PC-9 (cell line): ENCODE data around the gene PAIP1. TPM values are rescaled to one million over a fixed set of nuclear protein-coding genes. Genes with fewer than 3 reads are reported as not detected.

Experiments used
- BruUV-seq: library from RNA; stranded (reverse); fragments of 400-500 nt; replicated peaks from 2 replicates; lab custom pipeline; 2021; lab: Mats Ljungman, UMichigan
- CTCF ChIA-PET: fragments of 300-600 bp; sonication (Branson Sonifier 250); formaldehyde crosslinking; loops from one replicate; lab custom pipeline; 2022; ENCODE audit warnings: antibody characterized with exemption; lab: Charles Lee
- POLR2A ChIA-PET: fragments of 300-600 bp; sonication (Branson Sonifier 250); formaldehyde crosslinking; loops from one replicate; lab custom pipeline; 2022; ENCODE audit warnings: antibody characterized with exemption; ENCODE audit not compliant: unreplicated experiment; lab: Charles Lee
- DNase-seq, 2 experiments: peaks; one replicate each; pipeline versions ENCODE4 v3.0.0 to v3.0.0-alpha.2; 2015 to 2022; ENCODE audit warnings: mixed read lengths in 1 of 2
- H2AFZ ChIP-seq: fragments of 200-600 bp; sonication (generic); 2 replicates; pipeline ENCODE4 v1.8.1; 2017; ENCODE audit warnings: antibody characterized with exemption
- H3F3A ChIP-seq: fragments of 200-600 bp; sonication (generic); 2 replicates; pipeline ENCODE4 v1.8.1; 2017; ENCODE audit warnings: antibody characterized with exemption, mild to moderate bottlenecking, low read depth; ENCODE audit not compliant: insufficient read depth
- H3K27ac ChIP-seq: fragments of 200-600 bp; sonication (generic); 2 replicates; pipeline ENCODE4 v1.6.1; 2016; ENCODE audit warnings: mixed run types
- H3K27me3 ChIP-seq: fragments of 200-600 bp; sonication (generic); 2 replicates; pipeline ENCODE4 v1.6.1; 2016; ENCODE audit warnings: low read depth, mixed run types; ENCODE audit not compliant: insufficient read depth
- H3K36me3 ChIP-seq: fragments of 200-600 bp; sonication (generic); 2 replicates; pipeline ENCODE4 v1.6.1; 2016; ENCODE audit warnings: low read depth, mixed run types
- H3K4me1 ChIP-seq: fragments of 200-600 bp; sonication (generic); replicated peaks from 2 replicates; pipeline ENCODE4 v1.6.1; 2016; ENCODE audit warnings: mixed run types; ENCODE audit not compliant: insufficient read depth
- H3K4me2 ChIP-seq: fragments of 200-600 bp; sonication (generic); 2 replicates; pipeline ENCODE4 v1.6.1; 2017; ENCODE audit warnings: mixed run types
- H3K4me3 ChIP-seq: fragments of 200-600 bp; sonication (generic); 2 replicates; pipeline ENCODE4 v1.6.1; 2016; ENCODE audit warnings: mixed run types
- H3K79me2 ChIP-seq: fragments of 200-600 bp; sonication (generic); 2 replicates; pipeline ENCODE4 v1.6.1; 2017; ENCODE audit warnings: low read depth, mixed run types
- H3K9me2 ChIP-seq: fragments of 200-600 bp; sonication (generic); 2 replicates; pipeline ENCODE4 v1.8.1; 2017; ENCODE audit warnings: mild to moderate bottlenecking; ENCODE audit not compliant: insufficient read depth
- H3K9me3 ChIP-seq: fragments of 200-600 bp; sonication (generic); 2 replicates; pipeline ENCODE4 v1.8.1; 2016; ENCODE audit warnings: low read depth; ENCODE audit not compliant: insufficient read depth
- H4K20me1 ChIP-seq: fragments of 200-600 bp; sonication (generic); 2 replicates; pipeline ENCODE4 v1.8.1; 2017; ENCODE audit not compliant: insufficient read depth
- CTCF ChIP-seq: fragments of 200-600 bp; sonication (generic); conservative IDR thresholded peaks from 2 replicates; pipeline ENCODE4 v1.6.1; 2017; ENCODE audit warnings: mixed run types, antibody characterized with exemption, mild to moderate bottlenecking, moderate library complexity
- EZH2 ChIP-seq: fragments of 200-600 bp; sonication (generic); IDR thresholded peaks from 2 replicates; pipeline ENCODE4 v1.8.0; 2017; ENCODE audit warnings: antibody characterized with exemption, low read depth
- intact Hi-C: fragments of 100-400 bp; cut with micrococcal nuclease; formaldehyde crosslinking; loops from one replicate; pipeline ENCODE4 v1.10.0; 2022; ENCODE audit not compliant: unreplicated experiment
- total RNA-seq: library from RNA; stranded (reverse); gene quantifications from 2 replicates; pipeline ENCODE4 v1.2.3, GENCODE V29; 2021

PAIP1 gene
- total RNA-seq, 1 experiment from 2014 or later: 191 TPM

DNA sequence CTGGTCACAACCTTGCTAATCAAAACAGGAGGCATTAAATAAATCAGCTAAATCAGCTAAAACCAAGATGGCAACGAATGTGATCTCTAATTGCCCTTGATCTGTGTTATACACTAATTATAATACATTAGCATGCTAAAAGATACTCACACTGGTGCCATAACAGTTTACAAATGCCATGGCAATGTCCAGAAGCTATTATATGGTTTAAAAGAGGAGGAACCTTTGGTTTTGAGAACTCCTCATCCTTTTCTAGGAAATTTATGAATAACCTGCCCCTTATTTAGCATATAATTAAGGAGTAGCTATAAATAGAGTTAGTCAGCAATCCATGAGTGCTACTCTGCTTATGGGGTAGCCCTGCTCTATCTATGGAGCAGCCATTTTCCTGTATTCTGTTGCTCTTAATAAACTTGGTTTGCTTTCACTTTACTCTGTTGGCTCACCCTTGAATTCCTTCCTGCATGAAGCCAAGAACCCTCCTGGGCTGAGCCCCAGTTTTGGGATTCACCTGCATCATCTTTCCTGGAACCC is 27.4 kb upstream of the PAIP1 start:
- H3K27ac ChIP-seq: no peak overlapping the region
- intact Hi-C loops: no loop called here
- H3K4me2 ChIP-seq: no peak overlapping the region
- POLR2A ChIA-PET: no interaction called here
- H3K4me1 ChIP-seq: no peaks in the 10 kb centered on the region
- no peaks in the 10 kb centered on the region for H3K36me3 ChIP-seq
- no peak overlapping the region for H3K4me3 ChIP-seq
- no peaks in the 10 kb centered on the region for H3K9me2 ChIP-seq
- TF ChIP-seq EZH2: no peak
- TF ChIP-seq CTCF: no peak
- no peaks in the 10 kb centered on the region for H3K9me3 ChIP-seq
- H3F3A ChIP-seq: no peaks in the 10 kb centered on the region
- BruUV-seq: no TSS peak
- CTCF ChIA-PET: no interaction called here
- no peaks in the 10 kb centered on the region for H4K20me1 ChIP-seq
- no peaks in the 10 kb centered on the region for H3K79me2 ChIP-seq
- H2AFZ ChIP-seq: no peak overlapping the region
- H3K27me3 ChIP-seq: no peaks in the 10 kb centered on the region
- no peak for DNase-seq

DNA sequence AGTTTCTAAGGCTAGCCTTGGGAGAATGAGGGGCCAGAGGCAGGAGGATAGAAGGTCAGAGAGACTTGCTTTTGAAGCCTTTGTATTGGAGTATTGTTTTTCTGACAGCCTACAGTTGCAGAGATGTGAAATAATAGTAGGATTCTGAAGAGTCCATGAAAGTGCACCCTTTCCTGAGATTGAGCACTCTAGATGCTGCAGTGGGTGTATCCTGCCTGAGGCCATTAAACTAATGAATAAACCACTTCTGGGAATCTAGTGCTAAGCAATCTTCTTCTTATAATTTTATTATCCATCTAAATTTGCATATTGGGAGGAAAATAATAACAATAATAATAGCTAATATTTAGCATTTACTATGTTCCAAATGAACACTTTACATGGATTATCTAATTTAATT is 26.8 kb upstream of the PAIP1 start:
- CTCF ChIA-PET: no interaction called here
- no TSS peak for BruUV-seq
- no peak overlapping the region for H3K27ac ChIP-seq
- H2AFZ ChIP-seq: no peak overlapping the region
- no peak for TF ChIP-seq CTCF
- no peak for TF ChIP-seq EZH2
- no peaks in the 10 kb centered on the region for H4K20me1 ChIP-seq
- H3K79me2 ChIP-seq: no peaks in the 10 kb centered on the region
- H3K9me2 ChIP-seq: no peaks in the 10 kb centered on the region
- H3K4me2 ChIP-seq: no peak overlapping the region
- no peak overlapping the region for H3K4me3 ChIP-seq
- H3K27me3 ChIP-seq: no peaks in the 10 kb centered on the region
- intact Hi-C loops: no loop called here
- H3K9me3 ChIP-seq: no peaks in the 10 kb centered on the region
- no peaks in the 10 kb centered on the region for H3K36me3 ChIP-seq
- POLR2A ChIA-PET: no interaction called here
- no peak for DNase-seq
- no peaks in the 10 kb centered on the region for H3F3A ChIP-seq
- no peaks in the 10 kb centered on the region for H3K4me1 ChIP-seq

DNA sequence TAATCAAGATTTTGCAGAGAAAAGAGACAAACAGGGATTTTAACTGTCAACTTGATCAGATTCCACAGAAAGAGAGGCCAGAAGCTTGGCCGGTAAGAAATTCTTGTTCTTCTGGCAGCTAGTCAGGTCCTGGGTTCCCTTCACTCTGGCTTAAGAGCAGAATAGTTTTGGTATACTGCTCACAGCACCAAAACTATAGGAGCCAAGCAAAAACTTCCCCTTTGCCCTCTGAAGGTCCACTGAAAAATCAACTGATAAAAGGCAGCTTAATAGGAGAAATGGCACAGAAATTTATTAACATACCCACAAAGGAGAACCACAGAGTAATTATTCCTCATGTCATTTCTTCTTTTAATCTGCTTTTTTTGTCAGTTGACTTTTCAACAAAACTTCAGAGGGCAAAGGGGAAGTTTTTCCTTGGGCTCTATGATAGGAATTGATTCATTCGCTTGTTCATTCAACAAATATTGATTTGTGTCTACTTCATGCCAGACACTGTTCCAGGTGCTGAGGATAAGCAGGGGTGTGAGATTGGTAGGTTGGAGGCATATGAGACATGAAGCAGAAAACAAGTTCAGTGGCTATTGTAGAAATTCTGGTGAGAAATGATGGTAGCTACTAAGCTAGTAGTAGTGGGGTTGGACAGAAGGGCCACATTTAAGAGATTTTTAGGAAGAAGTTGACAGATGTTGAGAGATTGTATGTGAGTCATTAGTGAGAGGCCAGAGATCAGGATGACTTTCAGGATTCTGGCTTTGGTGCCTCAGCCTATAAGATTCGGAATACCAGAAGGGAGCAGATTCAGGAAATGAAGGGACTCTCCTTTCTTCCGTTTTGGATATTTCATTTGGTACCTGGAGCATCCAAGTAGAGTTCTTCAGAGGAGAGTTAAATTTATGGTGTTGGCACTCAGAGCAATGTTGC is 25.5 kb upstream of the PAIP1 start:
- no peaks in the 10 kb centered on the region for H3K79me2 ChIP-seq
- H3K36me3 ChIP-seq: no peaks in the 10 kb centered on the region
- no peak overlapping the region for H3K27ac ChIP-seq
- no peaks in the 10 kb centered on the region for H3F3A ChIP-seq
- no peaks in the 10 kb centered on the region for H4K20me1 ChIP-seq
- no peak for DNase-seq
- no peaks in the 10 kb centered on the region for H3K9me2 ChIP-seq
- CTCF ChIA-PET: no interaction called here
- no peak overlapping the region for H2AFZ ChIP-seq
- no peaks in the 10 kb centered on the region for H3K27me3 ChIP-seq
- no peaks in the 10 kb centered on the region for H3K4me1 ChIP-seq
- TF ChIP-seq EZH2 (no peak), CTCF (no peak)
- no peaks in the 10 kb centered on the region for H3K9me3 ChIP-seq
- POLR2A ChIA-PET: no interaction called here
- no TSS peak for BruUV-seq
- intact Hi-C loops: no loop called here
- no peak overlapping the region for H3K4me2 ChIP-seq
- no peak overlapping the region for H3K4me3 ChIP-seq
